ENCODE results near the gene ISY1. TPM values are rescaled to one million over a fixed set of nuclear protein-coding genes. Genes with fewer than 3 reads are reported as not detected.

Gene ISY1
- total RNA-seq, 1 experiment from 2014 or later, result 43.6 TPM

DNA sequence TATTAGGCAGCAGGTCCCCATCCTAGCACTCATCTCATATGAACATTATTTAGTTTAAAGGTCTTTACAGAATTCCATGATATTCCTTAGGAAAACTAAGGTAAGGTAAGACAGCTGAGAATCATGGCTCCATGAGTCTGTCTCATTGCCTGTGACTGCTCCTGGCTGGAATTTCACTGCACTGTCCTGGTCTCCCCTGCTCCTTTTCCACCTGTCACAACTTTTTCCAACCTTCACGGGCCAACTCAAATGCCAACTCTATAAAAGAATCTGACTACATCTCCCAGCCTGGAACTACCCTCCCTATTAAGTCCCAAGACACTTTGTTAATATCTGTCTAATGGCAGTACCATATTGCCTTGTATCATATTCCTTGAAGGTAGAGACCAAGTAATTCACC lies 15.2 kb upstream of the ISY1 start:
- no peaks in the 10 kb centered on the region for H3K27me3 ChIP-seq (ENCODE audit: insufficient read depth, low read length)
- TF ChIP-seq ELF1 (IDR thresholded peaks at IDR 0.05; ENCODE audit: borderline replicate concordance, low read depth), result no peak
- TF ChIP-seq, protein P1, sequence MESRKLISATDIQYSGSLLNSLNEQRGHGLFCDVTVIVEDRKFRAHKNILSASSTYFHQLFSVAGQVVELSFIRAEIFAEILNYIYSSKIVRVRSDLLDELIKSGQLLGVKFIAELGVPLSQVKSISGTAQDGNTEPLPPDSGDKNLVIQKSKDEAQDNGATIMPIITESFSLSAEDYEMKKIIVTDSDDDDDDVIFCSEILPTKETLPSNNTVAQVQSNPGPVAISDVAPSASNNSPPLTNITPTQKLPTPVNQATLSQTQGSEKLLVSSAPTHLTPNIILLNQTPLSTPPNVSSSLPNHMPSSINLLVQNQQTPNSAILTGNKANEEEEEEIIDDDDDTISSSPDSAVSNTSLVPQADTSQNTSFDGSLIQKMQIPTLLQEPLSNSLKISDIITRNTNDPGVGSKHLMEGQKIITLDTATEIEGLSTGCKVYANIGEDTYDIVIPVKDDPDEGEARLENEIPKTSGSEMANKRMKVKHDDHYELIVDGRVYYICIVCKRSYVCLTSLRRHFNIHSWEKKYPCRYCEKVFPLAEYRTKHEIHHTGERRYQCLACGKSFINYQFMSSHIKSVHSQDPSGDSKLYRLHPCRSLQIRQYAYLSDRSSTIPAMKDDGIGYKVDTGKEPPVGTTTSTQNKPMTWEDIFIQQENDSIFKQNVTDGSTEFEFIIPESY (IDR thresholded peaks at IDR 0.05; ENCODE audit: extremely low read depth, insufficient replicate concordance, low read length), result no peak
- no peak for TF ChIP-seq POLR2A (IDR thresholded peaks at IDR 0.05; ENCODE audit: borderline replicate concordance, extremely low read depth, insufficient read depth, insufficient read length)
- TF ChIP-seq, protein P2, sequence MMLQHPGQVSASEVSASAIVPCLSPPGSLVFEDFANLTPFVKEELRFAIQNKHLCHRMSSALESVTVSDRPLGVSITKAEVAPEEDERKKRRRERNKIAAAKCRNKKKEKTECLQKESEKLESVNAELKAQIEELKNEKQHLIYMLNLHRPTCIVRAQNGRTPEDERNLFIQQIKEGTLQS (IDR thresholded peaks at IDR 0.05), result no peak
- no peak for TF ChIP-seq ZFX (IDR thresholded peaks at IDR 0.05)
- TF ChIP-seq FOSL1 (IDR thresholded peaks at IDR 0.05; ENCODE audit: low read depth), result no peak
- TF ChIP-seq EZH2 (IDR thresholded peaks at IDR 0.05), result no peak
- no peak for TF ChIP-seq MAX (IDR thresholded peaks at IDR 0.05)
- TF ChIP-seq SP1 (IDR thresholded peaks at IDR 0.05; ENCODE audit: low read depth), result no peak
- TF ChIP-seq, protein P3, sequence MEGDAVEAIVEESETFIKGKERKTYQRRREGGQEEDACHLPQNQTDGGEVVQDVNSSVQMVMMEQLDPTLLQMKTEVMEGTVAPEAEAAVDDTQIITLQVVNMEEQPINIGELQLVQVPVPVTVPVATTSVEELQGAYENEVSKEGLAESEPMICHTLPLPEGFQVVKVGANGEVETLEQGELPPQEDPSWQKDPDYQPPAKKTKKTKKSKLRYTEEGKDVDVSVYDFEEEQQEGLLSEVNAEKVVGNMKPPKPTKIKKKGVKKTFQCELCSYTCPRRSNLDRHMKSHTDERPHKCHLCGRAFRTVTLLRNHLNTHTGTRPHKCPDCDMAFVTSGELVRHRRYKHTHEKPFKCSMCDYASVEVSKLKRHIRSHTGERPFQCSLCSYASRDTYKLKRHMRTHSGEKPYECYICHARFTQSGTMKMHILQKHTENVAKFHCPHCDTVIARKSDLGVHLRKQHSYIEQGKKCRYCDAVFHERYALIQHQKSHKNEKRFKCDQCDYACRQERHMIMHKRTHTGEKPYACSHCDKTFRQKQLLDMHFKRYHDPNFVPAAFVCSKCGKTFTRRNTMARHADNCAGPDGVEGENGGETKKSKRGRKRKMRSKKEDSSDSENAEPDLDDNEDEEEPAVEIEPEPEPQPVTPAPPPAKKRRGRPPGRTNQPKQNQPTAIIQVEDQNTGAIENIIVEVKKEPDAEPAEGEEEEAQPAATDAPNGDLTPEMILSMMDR (IDR thresholded peaks at IDR 0.05 in 2 of 3, conservative IDR thresholded peaks at IDR 0.05 in 1 of 3; ENCODE audit: borderline replicate concordance in 1 of 3, insufficient read depth in 1 of 3, low read depth in 2 of 3, low read length in 2 of 3), result no peak
- TF ChIP-seq POLR2AphosphoS5 (IDR thresholded peaks at IDR 0.05; ENCODE audit: low read depth, low read length), result no peak
- no peak for TF ChIP-seq RAD21 (IDR thresholded peaks at IDR 0.05; ENCODE audit: low read depth)
- TF ChIP-seq SIN3A (IDR thresholded peaks at IDR 0.05; ENCODE audit: low read depth), result no peak
- no peak for TF ChIP-seq REST (IDR thresholded peaks at IDR 0.05; ENCODE audit: low read depth)
- no peak for TF ChIP-seq ZNF274 (IDR thresholded peaks at IDR 0.05; ENCODE audit: low read depth, low read length)
- RAD21 ChIA-PET (ENCODE audit: low non-redundant PET in 1 of 2, low total read pairs in 2 of 2, uncharacterized antibody in 2 of 2, unreplicated experiment in 2 of 2), result no interaction called here
- CTCF ChIA-PET, result interaction anchor here (1.3 kb wide), 1 partner anchor 70 kb away, joined by 3 read pairs; no protein-coding TSS in a partner anchor
- no peak overlapping the region for H3K9ac ChIP-seq (ENCODE audit: low read length)
- no peak for DNase-seq (ENCODE audit: low read depth, low spot score)
- H4K20me1 ChIP-seq (ENCODE audit: insufficient read depth), result peaks cover 63% of the 10 kb centered on the region
- no peak overlapping the region for H2AFZ ChIP-seq (ENCODE audit: low read depth, low read length, poor library complexity, severe bottlenecking)
- POLR2A ChIA-PET, result no interaction called here
- peaks cover 0 to 10% of the 10 kb centered on the region in 2 experiments; a peak in 2 of 4 replicates for H3K4me1 ChIP-seq (ENCODE audit: control insufficient read depth in 1 of 2, insufficient read depth in 2 of 2, low read length in 2 of 2)
- no TSS peak for BruUV-seq (replicated peaks)
- peaks cover 26 to 55% of the 10 kb centered on the region in 2 experiments for H3K36me3 ChIP-seq (ENCODE audit: control insufficient read depth in 1 of 2, insufficient read depth in 2 of 2, low read length in 2 of 2)
- no peaks in the 10 kb centered on the region for H3K9me3 ChIP-seq (ENCODE audit: control insufficient read depth in 1 of 2, insufficient read depth in 1 of 2, low read depth in 1 of 2, low read length in 2 of 2)
- H3K27ac ChIP-seq (ENCODE audit: low read depth, low read length), result no peak overlapping the region
- intact Hi-C loops (cut with micrococcal nuclease), result no loop called here
- H3K79me2 ChIP-seq (ENCODE audit: insufficient read depth, low read length), result peaks cover 100% of the 10 kb centered on the region
- no peak; the same call in 1 of the 2 replicates for ATAC-seq
- H3K9me2 ChIP-seq (ENCODE audit: insufficient read depth), result no peaks in the 10 kb centered on the region
- H3K4me3 ChIP-seq (replicated peaks in 1 of 2; ENCODE audit: low read depth in 1 of 2, low read length in 2 of 2), result no peak overlapping the region
- H3K4me2 ChIP-seq (ENCODE audit: low read length), result no peak overlapping the region

Data from HCT116 (cell line).